A549 (cell line): Measurements from ENCODE around the gene RPL27. TPM values are rescaled to one million over a fixed set of nuclear protein-coding genes. Genes with fewer than 3 reads are reported as not detected.

ENCODE experiments used
- ATAC-seq, 2 experiments: fragments of 200-7000 bp in 1 of 2; fragments of >200 bp in 1 of 2; cut with Nextera tagmentation in 1 of 2; cut with Tn5 transposase in 1 of 2; 3 replicates each; pipeline versions ENCODE4 v1.8.0 to v1.9.1; 2018 to 2020; ENCODE audit warnings: mild to moderate bottlenecking in 1 of 2, moderate library complexity in 1 of 2
- CTCF ChIA-PET: fragments of 300-600 bp; sonication (Branson Sonifier 250); formaldehyde crosslinking; extraction: SDS; loops from one replicate; lab custom pipeline; 2021; ENCODE audit warnings: antibody characterized with exemption, inconsistent platforms; lab: Yijun Ruan, JAX
- POLR2A ChIA-PET: fragments of 350-600 bp; formaldehyde crosslinking; extraction: SDS; loops from one replicate; lab custom pipeline; 2021; ENCODE audit warnings: antibody characterized with exemption, inconsistent platforms; lab: Yijun Ruan, JAX
- DNase-seq, 2 experiments: peaks; one replicate each; pipeline versions ENCODE4 v3.0.0 to v3.0.0-alpha.2; 2011 to 2016; ENCODE audit warnings: low read depth in 1 of 2, low spot score in 1 of 2
- FAIRE-seq: peaks from 2 replicates; lab custom pipeline; 2011; peaks lifted over from hg19 to GRCh38; lab: Jason Lieb, UNC
- H3K27ac ChIP-seq, 2 experiments: fragments of >200 bp; sonication (Bioruptor Twin); formaldehyde crosslinking; 3 replicates each; pipeline ENCODE4 v1.5.1; 2016 to 2017
- H3K4me1 ChIP-seq: fragments of >200 bp; sonication (Bioruptor Twin); formaldehyde crosslinking; 3 replicates; pipeline ENCODE4 v1.6.1; 2016
- H3K4me2 ChIP-seq: fragments of >200 bp; sonication (Bioruptor Twin); formaldehyde crosslinking; 3 replicates; pipeline ENCODE4 v1.6.1; 2016
- H3K4me3 ChIP-seq: fragments of >200 bp; sonication (Bioruptor Twin); formaldehyde crosslinking; 3 replicates; pipeline ENCODE4 v1.5.1; 2016
- H3K9me3 ChIP-seq: fragments of >200 bp; sonication (Bioruptor Twin); formaldehyde crosslinking; 3 replicates; pipeline ENCODE4 v1.6.1; 2016
- ATOH8 ChIP-seq: fragments of 250-450 bp; sonication (Bioruptor Pico); IDR thresholded peaks from 2 replicates; pipeline ENCODE4 v1.5.0; 2020; ENCODE audit warnings: low read depth, mild to moderate bottlenecking, moderate library complexity
- BCL3 ChIP-seq: fragments of >200 bp; sonication (Bioruptor Twin); formaldehyde crosslinking; IDR thresholded peaks from 3 replicates; pipeline ENCODE4 v1.6.1; 2016
- CBX8 ChIP-seq: fragments of 200-600 bp; sonication (generic); IDR thresholded peaks from 2 replicates; pipeline ENCODE4 v1.6.1; 2016
- CEBPB ChIP-seq, 2 experiments: fragments of >200 bp in 1 of 2; sonication (Bioruptor Twin) in 1 of 2; formaldehyde crosslinking in 1 of 2; IDR thresholded peaks; 2 replicates each; pipeline ENCODE4 v1.6.1; 2012 to 2016
- CHD2 ChIP-seq: fragments of 150-350 bp; IDR thresholded peaks from 2 replicates; pipeline ENCODE4 v1.6.1; 2014; ENCODE audit warnings: low read length; ENCODE audit not compliant: partially characterized antibody
- CTCF ChIP-seq: fragments of >200 bp; sonication (Bioruptor Twin); formaldehyde crosslinking; IDR thresholded peaks from 3 replicates; pipeline ENCODE4 v1.5.1; 2016
- EHMT2 ChIP-seq: fragments of 200-600 bp; sonication (generic); IDR thresholded peaks from 2 replicates; pipeline ENCODE4 v1.6.1; 2016; ENCODE audit warnings: antibody characterized with exemption, low read depth, mild to moderate bottlenecking, moderate library complexity
- EP300 ChIP-seq, 2 experiments: fragments of >200 bp; sonication (Bioruptor Twin); formaldehyde crosslinking; IDR thresholded peaks; 2 replicates in 1 of 2; 3 replicates in 1 of 2; pipeline ENCODE4 v1.6.1; 2016 to 2017
- ESRRA ChIP-seq: fragments of 150-350 bp; IDR thresholded peaks from 2 replicates; pipeline ENCODE4 v1.6.1; 2014; ENCODE audit warnings: mild to moderate bottlenecking, low read length, borderline replicate concordance
- FOSB ChIP-seq: fragments of 250-450 bp; sonication (Bioruptor Pico); IDR thresholded peaks from 2 replicates; pipeline ENCODE4 v1.5.0; 2020; ENCODE audit warnings: mild to moderate bottlenecking, moderate library complexity
- HDAC2 ChIP-seq: fragments of 200-600 bp; sonication (generic); IDR thresholded peaks from 2 replicates; pipeline ENCODE4 v1.6.1; 2016
- HEYL ChIP-seq: fragments of 250-450 bp; sonication (Bioruptor Pico); IDR thresholded peaks from 2 replicates; pipeline ENCODE4 v1.8.0; 2021; ENCODE audit warnings: mild to moderate bottlenecking, moderate library complexity
- HOXA7 ChIP-seq: fragments of 250-450 bp; sonication (Bioruptor Pico); IDR thresholded peaks from 2 replicates; pipeline ENCODE4 v1.5.0; 2020; ENCODE audit warnings: mild to moderate bottlenecking, moderate library complexity
- JUNB ChIP-seq: fragments of >200 bp; sonication (Bioruptor Twin); formaldehyde crosslinking; IDR thresholded peaks from 2 replicates; pipeline ENCODE4 v1.6.1; 2016
- KDM1A ChIP-seq: fragments of 200-600 bp; sonication (generic); IDR thresholded peaks from 2 replicates; pipeline ENCODE4 v1.6.1; 2016; ENCODE audit warnings: low read depth, mild to moderate bottlenecking
- MAX ChIP-seq: IDR thresholded peaks from 2 replicates; pipeline ENCODE4 v1.6.1; 2012
- MAZ ChIP-seq: fragments of 150-350 bp; IDR thresholded peaks from 2 replicates; pipeline ENCODE4 v1.6.1; 2014; ENCODE audit warnings: antibody characterized with exemption, low read depth, low read length, borderline replicate concordance
- NPAS2 ChIP-seq: fragments of 250-450 bp; sonication (Bioruptor Pico); IDR thresholded peaks from 2 replicates; pipeline ENCODE4 v1.8.0; 2022; ENCODE audit warnings: mild to moderate bottlenecking, moderate library complexity, borderline replicate concordance
- NR3C1 ChIP-seq: fragments of >200 bp; sonication (Bioruptor Twin); formaldehyde crosslinking; IDR thresholded peaks from 3 replicates; pipeline ENCODE4 v1.6.1; 2017
- RAD21 ChIP-seq, 2 experiments: fragments of >200 bp in 1 of 2; sonication (Bioruptor Twin) in 1 of 2; formaldehyde crosslinking in 1 of 2; IDR thresholded peaks in 1 of 2; conservative IDR thresholded peaks in 1 of 2; 2 replicates in 1 of 2; 3 replicates in 1 of 2; pipeline ENCODE4 v1.6.1; 2012 to 2018; ENCODE audit warnings: inconsistent platforms in 1 of 2
- RARB ChIP-seq: fragments of 250-450 bp; sonication (Bioruptor Pico); IDR thresholded peaks from 2 replicates; pipeline ENCODE4 v1.8.0; 2021; ENCODE audit warnings: mild to moderate bottlenecking, moderate library complexity
- RFX5 ChIP-seq: fragments of 450-650 bp; IDR thresholded peaks from 2 replicates; pipeline ENCODE4 v1.7.1; 2014; ENCODE audit warnings: antibody characterized with exemption, mild to moderate bottlenecking, moderate library complexity
- RNF2 ChIP-seq: fragments of 200-600 bp; sonication (generic); IDR thresholded peaks from 2 replicates; pipeline ENCODE4 v1.6.1; 2016; ENCODE audit warnings: low read depth, mild to moderate bottlenecking, antibody characterized with exemption, moderate library complexity, borderline replicate concordance
- USF2 ChIP-seq: fragments of 450-650 bp; IDR thresholded peaks from 2 replicates; pipeline ENCODE4 v1.6.1; 2014; ENCODE audit warnings: antibody characterized with exemption
- ZNF302 ChIP-seq: fragments of 250-450 bp; sonication (Bioruptor Pico); IDR thresholded peaks from 2 replicates; pipeline ENCODE4 v1.9.0; 2021; ENCODE audit warnings: inconsistent platforms, mild to moderate bottlenecking, moderate library complexity
- ZSCAN20 ChIP-seq: fragments of 250-450 bp; sonication (Bioruptor Pico); IDR thresholded peaks from 2 replicates; pipeline ENCODE4 v1.8.0; 2022; ENCODE audit warnings: mild to moderate bottlenecking, moderate library complexity
- WGBS: methylation state at CpG from one replicate; pipeline ENCODE4 v1.1.6; 2017; ENCODE audit errors: missing lambda C conversion rate; 5-methylcytosine and 5-hydroxymethylcytosine counted together
- polyA plus RNA-seq, 4 experiments: library from polyadenylated mRNA; depleted of rRNA in 3 of 4; stranded (reverse); fragments of >200 nt; fragmentation: RNase III in 1 of 4; extraction: RNeasy Plus Mini Kit Qiagen cat#74134 plus additional on column Dnase treatment in 1 of 4; gene quantifications; 2 replicates in 3 of 4; 3 replicates in 1 of 4; pipeline ENCODE4 v1.2.3, GENCODE V29; 2011 to 2017

RPL27 gene
- polyA plus RNA-seq, 2 of the 4 experiments (the other 2 are of a cell fraction): 2,894 to 5,746 TPM

- Histone ChIP-seq H3K9me3 (no peaks in the 10 kb centered on the region), H3K4me3 (no peak overlapping the region), H3K27ac (no peak overlapping the region), H3K4me1 (peaks cover 12% of the 10 kb centered on the region), H3K4me2 (no peak overlapping the region)
- TF ChIP-seq EP300 (IDR thresholded peaks at IDR 0.05) (no peak), RARB (CRISPR knock-in tag) (no peak)
- no peak for ATAC-seq
- ChIA-PET POLR2A (interaction anchor here (0.8 to 2.0 kb wide), 2 partner anchors 28 to 290 kb away, joined by 4 to 6 read pairs; partner anchors contain the start of gene RPL27), CTCF (interaction anchor here (1.5 to 2.3 kb wide), 3 partner anchors 13 to 147 kb away, joined by 3 to 21 read pairs (median 4); partner anchors contain the start of gene NBR1)
- FAIRE-seq: no peak
- no peak for DNase-seq
- 88% methylated on average over 15 of the region's 16 CpGs for WGBS
Measured at GRCh38 chr17:43025766-43026537, 27.7 kb downstream of the RPL27 start.

GRCh38 chr17:43026595-43026994 lies 28.4 kb downstream of the RPL27 start:
- H3K4me1 ChIP-seq: peaks cover 12% of the 10 kb centered on the region
- CTCF ChIA-PET: interaction anchor here (1.5 to 1.7 kb wide), 2 partner anchors 13 to 14 kb away, joined by 3 to 4 read pairs; no protein-coding TSS in a partner anchor
- no peak for DNase-seq
- H3K4me3 ChIP-seq: no peak overlapping the region
- no peak for TF ChIP-seq RNF2
- TF ChIP-seq MAZ: no peak
- no peak for TF ChIP-seq ZNF302 (CRISPR knock-in tag)
- TF ChIP-seq USF2: no peak
- TF ChIP-seq KDM1A: no peak
- TF ChIP-seq FOSB: no peak
- TF ChIP-seq RARB (CRISPR knock-in tag): no peak
- no peak for TF ChIP-seq ZSCAN20 (CRISPR knock-in tag)
- TF ChIP-seq, all 56 proteins: peak for 0
- Histone ChIP-seq H3K9me3 (no peaks in the 10 kb centered on the region), H3K27ac (no peak overlapping the region), H3K4me2 (no peak overlapping the region)
- no peak for ATAC-seq
- FAIRE-seq: no peak
- POLR2A ChIA-PET: interaction anchor here (2.0 kb wide), 1 partner anchor 289 kb away, joined by 6 read pairs; no protein-coding TSS in a partner anchor
- 79% methylated on average over 5 of the region's 5 CpGs for WGBS

GRCh38 chr17:43027091-43028032 lies 29.1 kb downstream of the RPL27 start:
- POLR2A ChIA-PET: interaction anchor here (2.0 kb wide), 1 partner anchor 288 kb away, joined by 6 read pairs; no protein-coding TSS in a partner anchor
- no peak for TF ChIP-seq CTCF
- no peak for TF ChIP-seq JUNB
- no peak for TF ChIP-seq BCL3
- no peak for TF ChIP-seq ATOH8
- TF ChIP-seq CHD2: no peak
- TF ChIP-seq HOXA7: no peak
- TF ChIP-seq HDAC2: no peak
- no peak for TF ChIP-seq HEYL
- no peak for TF ChIP-seq ZSCAN20 (CRISPR knock-in tag)
- no peak for TF ChIP-seq EHMT2
- no peak for TF ChIP-seq ESRRA
- TF ChIP-seq RFX5: no peak
- no peak for TF ChIP-seq CBX8
- no peak for TF ChIP-seq RAD21 (conservative IDR thresholded peaks at IDR 0.05 in 1 of 2, IDR thresholded peaks at IDR 0.05 in 1 of 2)
- TF ChIP-seq MAX: no peak
- TF ChIP-seq NPAS2 (CRISPR knock-in tag): no peak
- TF ChIP-seq ZNF302 (CRISPR knock-in tag): no peak
- TF ChIP-seq NR3C1: no peak
- TF ChIP-seq CEBPB (IDR thresholded peaks at IDR 0.05): no peak

More at GRCh38 chr17:43027091-43028032, 29.1 kb downstream of the RPL27 start:
- DNase-seq (no peak), ATAC-seq (peak in 1 of 2 experiments; percentile 2; a peak in 1 of 6 replicates), FAIRE-seq (no peak)
- CTCF ChIA-PET: interaction anchor here (1.5 to 2.2 kb wide), 4 partner anchors 12 to 54 kb away, joined by 3 to 5 read pairs (median 4); no protein-coding TSS in a partner anchor
- Histone ChIP-seq H3K9me3 (no peaks in the 10 kb centered on the region), H3K4me2 (no peak overlapping the region), H3K4me1 (peaks cover 12% of the 10 kb centered on the region), H3K4me3 (no peak overlapping the region), H3K27ac (no peak overlapping the region)
- WGBS: 77% methylated on average over 9 of the region's 9 CpGs
